OCI-LY1 (cell line): ENCODE results near the gene CDH13.

Source experiments
- EZH2 ChIP-seq: fragments of 200-600 bp; sonication (generic), shearing (Covaris generic); IDR thresholded peaks from 2 replicates; pipeline ENCODE4 v1.8.0; 2017; ENCODE audit warnings: borderline replicate concordance, mixed run types, mild to moderate bottlenecking, antibody characterized with exemption, low read length, moderate library complexity, mixed read lengths
- TF ChIP-seq, protein P1 (sequence below): fragments of 200-600 bp; sonication (generic), shearing (Covaris generic); IDR thresholded peaks from 2 replicates; pipeline ENCODE4 v1.5.1; 2017; ENCODE audit warnings: mild to moderate bottlenecking, antibody characterized with exemption, low read length, moderate library complexity, mixed read lengths

- TF ChIP-seq, protein P1, sequence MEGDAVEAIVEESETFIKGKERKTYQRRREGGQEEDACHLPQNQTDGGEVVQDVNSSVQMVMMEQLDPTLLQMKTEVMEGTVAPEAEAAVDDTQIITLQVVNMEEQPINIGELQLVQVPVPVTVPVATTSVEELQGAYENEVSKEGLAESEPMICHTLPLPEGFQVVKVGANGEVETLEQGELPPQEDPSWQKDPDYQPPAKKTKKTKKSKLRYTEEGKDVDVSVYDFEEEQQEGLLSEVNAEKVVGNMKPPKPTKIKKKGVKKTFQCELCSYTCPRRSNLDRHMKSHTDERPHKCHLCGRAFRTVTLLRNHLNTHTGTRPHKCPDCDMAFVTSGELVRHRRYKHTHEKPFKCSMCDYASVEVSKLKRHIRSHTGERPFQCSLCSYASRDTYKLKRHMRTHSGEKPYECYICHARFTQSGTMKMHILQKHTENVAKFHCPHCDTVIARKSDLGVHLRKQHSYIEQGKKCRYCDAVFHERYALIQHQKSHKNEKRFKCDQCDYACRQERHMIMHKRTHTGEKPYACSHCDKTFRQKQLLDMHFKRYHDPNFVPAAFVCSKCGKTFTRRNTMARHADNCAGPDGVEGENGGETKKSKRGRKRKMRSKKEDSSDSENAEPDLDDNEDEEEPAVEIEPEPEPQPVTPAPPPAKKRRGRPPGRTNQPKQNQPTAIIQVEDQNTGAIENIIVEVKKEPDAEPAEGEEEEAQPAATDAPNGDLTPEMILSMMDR, result no peak
- TF ChIP-seq EZH2, result no peak
Observed at GRCh38 chr16:83806036-83806435, 1179.3 kb downstream of the CDH13 start.
